Osteoblast (primary cell): ENCODE measurements around the gene SNX8. TPM values are rescaled to one million over a fixed set of nuclear protein-coding genes. Genes with fewer than 3 reads are reported as not detected.
"Not testable (repeated sequence)": the region's sequence is repeated elsewhere in the genome, so short reads cannot be mapped to it uniquely, and the experiment has no call there.

ENCODE experiments used
- DNase-seq: peaks from one replicate; pipeline ENCODE4 v3.0.0; 2011; ENCODE audit warnings: low spot score, mixed read lengths; ENCODE audit not compliant: insufficient read length; ENCODE audit errors: missing footprints
- H2AFZ ChIP-seq: 2 replicates; pipeline ENCODE4 v1.6.0; 2011; ENCODE audit warnings: mild to moderate bottlenecking, low read length
- H3K27ac ChIP-seq: 2 replicates; pipeline ENCODE4 v1.5.1; 2011; ENCODE audit warnings: mild to moderate bottlenecking, low read depth, low read length, moderate library complexity
- H3K27me3 ChIP-seq: 2 replicates; pipeline ENCODE4 v1.6.0; 2012; ENCODE audit warnings: mild to moderate bottlenecking, control low read depth, inconsistent platforms, low read length, moderate library complexity; ENCODE audit not compliant: insufficient read depth
- H3K36me3 ChIP-seq: 2 replicates; pipeline ENCODE4 v1.5.1; 2011; ENCODE audit warnings: mild to moderate bottlenecking, low read length, control low read depth, moderate library complexity; ENCODE audit not compliant: insufficient read depth
- H3K4me1 ChIP-seq: 2 replicates; pipeline ENCODE4 v1.5.1; 2011; ENCODE audit warnings: mild to moderate bottlenecking, low read length, control low read depth, moderate library complexity; ENCODE audit not compliant: insufficient read depth
- H3K4me2 ChIP-seq: 2 replicates; pipeline ENCODE4 v1.6.0; 2011; ENCODE audit warnings: mild to moderate bottlenecking, low read length; ENCODE audit not compliant: insufficient read depth
- H3K4me3 ChIP-seq: fragments of 200-600 bp; sonication (generic); 3 replicates; pipeline ENCODE4 v1.5.1; 2012; ENCODE audit warnings: mild to moderate bottlenecking, low read length, inconsistent platforms; ENCODE audit not compliant: insufficient read depth
- H3K79me2 ChIP-seq: 2 replicates; pipeline ENCODE4 v1.6.0; 2012; ENCODE audit warnings: mild to moderate bottlenecking, low read length, control low read depth, inconsistent platforms; ENCODE audit not compliant: insufficient read depth
- H3K9me3 ChIP-seq: 2 replicates; pipeline ENCODE4 v1.5.1; 2011; ENCODE audit warnings: low read depth, low read length, control low read depth
- H4K20me1 ChIP-seq: 2 replicates; pipeline ENCODE4 v1.6.0; 2012; ENCODE audit warnings: mild to moderate bottlenecking, low read length, control low read depth; ENCODE audit not compliant: insufficient read depth
- total RNA-seq: library from RNA; depleted of rRNA; stranded (reverse); fragments of >200 nt; gene quantifications from 2 replicates; pipeline ENCODE4 v1.2.3, GENCODE V29; 2012
- TF ChIP-seq, protein P1 (sequence below): IDR thresholded peaks from 2 replicates; pipeline ENCODE4 v1.5.1; 2011; ENCODE audit warnings: mild to moderate bottlenecking, low read depth, low read length, moderate library complexity; ENCODE audit errors: extremely low read depth

SNX8 gene
- total RNA-seq, 1 donor: 16.3 TPM

DNA sequence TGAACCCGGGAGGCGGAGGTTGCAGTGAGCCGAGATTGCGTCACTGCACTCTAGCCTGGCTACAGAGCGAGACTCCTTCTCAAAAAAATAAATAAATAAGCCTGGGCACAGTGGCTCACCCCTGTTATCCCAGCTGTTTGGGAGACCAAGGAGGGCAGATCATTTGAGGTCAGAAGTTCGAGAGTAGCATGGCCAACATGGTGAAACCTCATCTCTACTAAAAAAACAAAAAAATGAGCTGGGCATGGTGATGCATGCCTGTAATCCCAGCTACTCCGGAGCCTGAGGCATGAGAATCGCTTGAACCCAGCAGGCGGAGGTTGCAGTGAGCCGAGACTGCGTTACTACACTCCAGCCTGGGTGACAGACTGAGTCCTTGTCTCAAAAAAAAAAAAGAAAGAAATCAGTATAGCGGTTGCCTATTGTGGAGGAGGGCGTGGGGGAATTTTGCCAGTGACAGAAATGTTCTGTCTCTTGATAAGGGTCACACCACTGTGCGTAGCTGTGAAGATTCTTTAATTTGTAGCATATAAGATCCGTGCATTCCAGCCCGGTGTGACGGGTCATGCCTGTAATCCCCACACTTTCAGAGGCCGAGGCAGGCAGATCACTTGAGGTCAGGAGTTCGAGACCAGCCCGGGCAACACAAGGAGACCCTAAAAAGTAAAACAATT is 22.5 kb upstream of the SNX8 start:
- TF ChIP-seq, protein P1, sequence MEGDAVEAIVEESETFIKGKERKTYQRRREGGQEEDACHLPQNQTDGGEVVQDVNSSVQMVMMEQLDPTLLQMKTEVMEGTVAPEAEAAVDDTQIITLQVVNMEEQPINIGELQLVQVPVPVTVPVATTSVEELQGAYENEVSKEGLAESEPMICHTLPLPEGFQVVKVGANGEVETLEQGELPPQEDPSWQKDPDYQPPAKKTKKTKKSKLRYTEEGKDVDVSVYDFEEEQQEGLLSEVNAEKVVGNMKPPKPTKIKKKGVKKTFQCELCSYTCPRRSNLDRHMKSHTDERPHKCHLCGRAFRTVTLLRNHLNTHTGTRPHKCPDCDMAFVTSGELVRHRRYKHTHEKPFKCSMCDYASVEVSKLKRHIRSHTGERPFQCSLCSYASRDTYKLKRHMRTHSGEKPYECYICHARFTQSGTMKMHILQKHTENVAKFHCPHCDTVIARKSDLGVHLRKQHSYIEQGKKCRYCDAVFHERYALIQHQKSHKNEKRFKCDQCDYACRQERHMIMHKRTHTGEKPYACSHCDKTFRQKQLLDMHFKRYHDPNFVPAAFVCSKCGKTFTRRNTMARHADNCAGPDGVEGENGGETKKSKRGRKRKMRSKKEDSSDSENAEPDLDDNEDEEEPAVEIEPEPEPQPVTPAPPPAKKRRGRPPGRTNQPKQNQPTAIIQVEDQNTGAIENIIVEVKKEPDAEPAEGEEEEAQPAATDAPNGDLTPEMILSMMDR: no peak

DNA sequence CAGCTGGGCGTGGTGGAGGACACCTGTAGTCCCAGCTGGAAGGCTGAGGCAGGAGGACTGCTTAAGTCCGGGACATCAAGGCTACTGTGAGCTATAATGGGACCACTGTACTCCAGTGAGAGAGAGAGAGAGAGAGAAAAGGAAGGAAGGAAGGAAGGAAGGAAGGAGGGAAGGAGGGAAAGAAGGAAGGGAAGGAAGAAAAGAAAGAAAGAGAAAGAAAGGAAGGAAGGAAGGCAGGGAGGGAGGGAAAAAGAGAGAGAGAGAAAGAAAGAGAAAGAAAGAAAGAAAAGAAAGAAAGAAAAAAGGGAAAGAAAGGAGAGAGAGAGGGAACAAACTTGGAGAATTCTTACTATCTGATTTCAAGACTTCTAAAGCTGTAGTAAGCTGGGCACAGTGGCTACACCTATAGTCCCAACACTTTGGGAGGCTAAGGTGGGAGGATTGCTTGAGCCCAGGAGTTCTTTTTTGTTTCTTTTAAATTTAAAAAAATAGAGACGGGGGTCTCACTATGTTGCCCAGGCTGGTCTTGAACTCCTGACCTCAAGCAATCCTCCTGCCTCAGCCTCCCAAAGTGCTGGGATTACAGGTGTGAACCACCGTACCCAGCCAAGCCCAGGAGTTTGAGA is 18.5 kb upstream of the SNX8 start:
- H3K79me2 ChIP-seq, H4K20me1 ChIP-seq, H3K4me3 ChIP-seq, H3K27me3 ChIP-seq, H3K36me3 ChIP-seq, H3K4me1 ChIP-seq, H3K4me2 ChIP-seq, DNase-seq, H3K27ac ChIP-seq, H2AFZ ChIP-seq, H3K9me3 ChIP-seq: not testable (repeated sequence)

More for the DNA sequence above, 22.5 kb upstream of the SNX8 start:
- Histone ChIP-seq H3K27ac (no peak overlapping the region), H3K4me3 (no peak overlapping the region), H3K36me3 (peaks cover 8% of the 10 kb centered on the region), H3K4me1 (no peaks in the 10 kb centered on the region), H3K27me3 (no peaks in the 10 kb centered on the region), H3K4me2 (no peak overlapping the region), H4K20me1 (peaks cover 2% of the 10 kb centered on the region), H3K79me2 (peaks cover 2% of the 10 kb centered on the region), H2AFZ (no peak overlapping the region), H3K9me3 (no peaks in the 10 kb centered on the region)
- DNase-seq: peak; percentile 17

- no peaks in the 10 kb centered on the region for H4K20me1 ChIP-seq
- no peak for DNase-seq
- H3K9me3 ChIP-seq: no peaks in the 10 kb centered on the region
- no peaks in the 10 kb centered on the region for H3K27me3 ChIP-seq
- no peak overlapping the region for H3K27ac ChIP-seq
- H3K4me1 ChIP-seq: no peaks in the 10 kb centered on the region
- no peak overlapping the region for H3K4me2 ChIP-seq
- no peak overlapping the region for H3K4me3 ChIP-seq
- no peak overlapping the region for H2AFZ ChIP-seq
- H3K36me3 ChIP-seq: peaks cover 8% of the 10 kb centered on the region
- H3K79me2 ChIP-seq: no peaks in the 10 kb centered on the region
- TF ChIP-seq, protein P1: no peak
Observed at GRCh38 chr7:2331707-2332106, 17.5 kb upstream of the SNX8 start.

DNA sequence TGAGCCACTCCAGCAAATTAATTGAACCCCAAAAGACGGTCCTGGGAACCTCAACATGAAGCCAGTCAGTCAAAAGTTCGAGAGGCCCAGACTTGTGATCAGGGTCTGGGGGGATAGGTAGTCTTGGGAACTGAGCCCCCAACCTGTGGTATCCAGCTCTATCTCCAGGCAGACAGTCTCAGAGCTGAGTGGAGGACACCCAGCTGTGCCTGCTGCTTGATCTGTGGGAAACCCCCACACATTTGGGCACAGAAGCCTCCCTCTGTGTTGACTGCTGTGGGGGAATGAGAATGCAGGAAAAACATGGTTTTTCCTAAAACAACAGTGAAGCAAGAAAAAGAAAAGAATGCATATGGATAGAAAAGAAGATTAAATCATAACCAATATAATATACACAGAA is 16.3 kb upstream of the SNX8 start:
- Histone ChIP-seq H3K4me1 (no peaks in the 10 kb centered on the region), H3K9me3 (no peaks in the 10 kb centered on the region), H2AFZ (no peak overlapping the region), H4K20me1 (no peaks in the 10 kb centered on the region), H3K79me2 (no peaks in the 10 kb centered on the region), H3K4me3 (no peak overlapping the region), H3K27me3 (no peaks in the 10 kb centered on the region), H3K4me2 (no peak overlapping the region), H3K36me3 (peaks cover 8% of the 10 kb centered on the region), H3K27ac (no peak overlapping the region)
- no peak for DNase-seq
- TF ChIP-seq, protein P1: no peak
